Measurements from ENCODE around the gene DMD.

Gene DMD

GRCh38 chrX:31154946-31155345, 2056.4 kb downstream of the DMD start:
- no peak overlapping the region for H3K14ac ChIP-seq (ENCODE audit: low read length)
- no peak overlapping the region for H4K12ac ChIP-seq (ENCODE audit: low read depth, low read length)
- no CpG with 5 or more reads among the region's 2 CpGs for WGBS (ENCODE audit: extremely low coverage, insufficient coverage, insufficient read length)

GRCh38 chrX:31153475-31154047, 2057.8 kb downstream of the DMD start:
- Histone ChIP-seq H3K79me2 (ENCODE audit: control insufficient read depth, insufficient read depth, low read length, poor library complexity) (no peaks in the 10 kb centered on the region), H4K91ac (ENCODE audit: low read depth, low read length) (no peak overlapping the region), H3K14ac (ENCODE audit: low read length) (no peak overlapping the region), H2BK5ac (ENCODE audit: low read depth, low read length, poor library complexity) (no peak overlapping the region), H3K4me1 (ENCODE audit: control insufficient read depth in 1 of 2, insufficient read depth in 2 of 2, low read length in 2 of 2) (no peaks in the 10 kb centered on the region), H3K27ac (ENCODE audit: low read depth, low read length) (no peak overlapping the region), H3K9me3 (ENCODE audit: insufficient read depth, low read depth, low read length) (no peaks in the 10 kb centered on the region), H2AFZ (ENCODE audit: insufficient read depth, low read length, poor library complexity) (no peak overlapping the region), H3K27me3 (ENCODE audit: insufficient read depth, low read length) (no peaks in the 10 kb centered on the region), H3K4me2 (ENCODE audit: low read length) (no peak overlapping the region), H4K8ac (ENCODE audit: low read depth, low read length) (no peak overlapping the region), H2BK120ac (ENCODE audit: insufficient read depth, low read length, poor library complexity) (no peak overlapping the region), H2BK12ac (ENCODE audit: low read length) (no peak overlapping the region), H2AK5ac (ENCODE audit: low read length) (no peak overlapping the region), H3K9ac (ENCODE audit: low read length) (no peak overlapping the region), H3K4me3 (ENCODE audit: low read depth, low read length) (no peak overlapping the region), H3K18ac (ENCODE audit: low read length) (no peak overlapping the region), H3K23ac (ENCODE audit: low read length) (no peak overlapping the region), H3K4ac (ENCODE audit: low read depth, low read length) (no peak overlapping the region), H3K36me3 (ENCODE audit: control insufficient read depth in 1 of 2, insufficient read depth in 2 of 2, low read length in 2 of 2) (no peaks in the 10 kb centered on the region), H4K12ac (ENCODE audit: low read depth, low read length) (no peak overlapping the region), H3K79me1 (ENCODE audit: low read length) (no peaks in the 10 kb centered on the region)
- no CpG with 5 or more reads among the region's 1 CpG for WGBS (ENCODE audit: extremely low coverage, insufficient coverage, insufficient read length)
- no peak for DNase-seq

More at GRCh38 chrX:31154946-31155345, 2056.4 kb downstream of the DMD start:
- Histone ChIP-seq H2BK5ac (ENCODE audit: low read depth, low read length, poor library complexity) (no peak overlapping the region), H3K4me2 (ENCODE audit: low read length) (no peak overlapping the region), H2AFZ (ENCODE audit: insufficient read depth, low read length, poor library complexity) (no peak overlapping the region), H2BK12ac (ENCODE audit: low read length) (no peak overlapping the region), H2BK120ac (ENCODE audit: insufficient read depth, low read length, poor library complexity) (no peak overlapping the region), H3K18ac (ENCODE audit: low read length) (no peak overlapping the region), H3K79me2 (ENCODE audit: control insufficient read depth, insufficient read depth, low read length, poor library complexity) (no peaks in the 10 kb centered on the region), H3K9me3 (ENCODE audit: insufficient read depth, low read depth, low read length) (no peaks in the 10 kb centered on the region), H3K27ac (ENCODE audit: low read depth, low read length) (no peak overlapping the region), H3K4ac (ENCODE audit: low read depth, low read length) (no peak overlapping the region), H3K36me3 (ENCODE audit: control insufficient read depth in 1 of 2, insufficient read depth in 2 of 2, low read length in 2 of 2) (no peaks in the 10 kb centered on the region), H4K91ac (ENCODE audit: low read depth, low read length) (no peak overlapping the region), H3K79me1 (ENCODE audit: low read length) (no peaks in the 10 kb centered on the region), H3K4me3 (ENCODE audit: low read depth, low read length) (no peak overlapping the region), H3K9ac (ENCODE audit: low read length) (no peak overlapping the region), H3K23ac (ENCODE audit: low read length) (no peak overlapping the region), H4K8ac (ENCODE audit: low read depth, low read length) (no peak overlapping the region), H3K27me3 (ENCODE audit: insufficient read depth, low read length) (no peaks in the 10 kb centered on the region), H3K4me1 (ENCODE audit: control insufficient read depth in 1 of 2, insufficient read depth in 2 of 2, low read length in 2 of 2) (no peaks in the 10 kb centered on the region), H2AK5ac (ENCODE audit: low read length) (no peak overlapping the region)
- DNase-seq, result no peak

DNA sequence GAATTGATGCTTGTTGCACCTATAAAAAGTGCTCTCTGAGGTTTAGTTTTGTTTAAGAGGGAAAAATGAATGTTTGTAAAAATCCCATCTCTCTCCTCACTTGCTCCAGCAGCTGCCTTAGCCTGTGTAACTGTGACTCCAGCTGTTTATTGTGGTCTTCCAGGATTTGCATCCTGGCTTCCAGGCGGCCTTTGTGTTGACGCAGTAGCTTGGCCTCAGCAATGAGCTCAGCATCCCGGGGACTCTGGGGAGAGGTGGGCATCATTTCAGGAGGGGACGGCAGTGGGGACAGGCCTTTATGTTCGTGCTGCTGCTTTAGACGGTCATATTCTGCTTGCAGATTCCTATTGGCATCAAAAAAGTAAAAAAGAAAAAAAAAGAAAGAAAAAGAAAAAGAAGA, 2064.2 kb downstream of the DMD start:
- no peak overlapping the region for H3K9ac ChIP-seq (ENCODE audit: low read length)

DNA sequence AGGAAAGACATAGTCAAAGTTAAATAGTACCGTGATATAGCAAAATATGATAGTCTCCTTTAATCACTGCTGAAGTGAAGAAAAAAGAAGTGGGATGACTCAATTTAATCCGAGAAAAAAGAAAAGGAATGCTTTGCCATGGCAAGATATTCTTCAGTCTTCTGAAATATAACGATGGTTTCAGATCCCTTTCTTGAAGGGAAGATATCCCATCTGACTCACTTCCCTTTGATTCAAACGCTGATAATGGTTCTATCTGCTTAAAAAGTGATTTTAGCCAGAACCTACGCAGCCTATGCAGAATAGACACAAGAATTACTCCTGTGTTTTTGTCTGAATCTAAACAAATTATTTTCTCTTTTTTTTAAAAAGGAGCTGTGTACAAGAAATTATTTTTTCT, 2071.4 kb downstream of the DMD start:
- Histone ChIP-seq H3K23ac (ENCODE audit: low read length) (no peak overlapping the region), H4K8ac (ENCODE audit: low read depth, low read length) (no peak overlapping the region), H2AFZ (ENCODE audit: insufficient read depth, low read length, poor library complexity) (no peak overlapping the region), H3K4me3 (ENCODE audit: low read depth, low read length) (no peak overlapping the region), H3K79me2 (ENCODE audit: control insufficient read depth, insufficient read depth, low read length, poor library complexity) (no peaks in the 10 kb centered on the region), H3K27me3 (ENCODE audit: insufficient read depth, low read length) (no peaks in the 10 kb centered on the region), H3K79me1 (ENCODE audit: low read length) (no peaks in the 10 kb centered on the region), H3K9ac (ENCODE audit: low read length) (no peak overlapping the region), H3K4me2 (ENCODE audit: low read length) (no peak overlapping the region), H3K18ac (ENCODE audit: low read length) (no peak overlapping the region), H3K4me1 (ENCODE audit: control insufficient read depth in 1 of 2, insufficient read depth in 2 of 2, low read length in 2 of 2) (no peaks in the 10 kb centered on the region), H3K14ac (ENCODE audit: low read length) (no peak overlapping the region), H2BK12ac (ENCODE audit: low read length) (no peak overlapping the region), H3K27ac (ENCODE audit: low read depth, low read length) (no peak overlapping the region), H4K12ac (ENCODE audit: low read depth, low read length) (no peak overlapping the region), H3K36me3 (ENCODE audit: control insufficient read depth in 1 of 2, insufficient read depth in 2 of 2, low read length in 2 of 2) (no peaks in the 10 kb centered on the region), H2BK5ac (ENCODE audit: low read depth, low read length, poor library complexity) (no peak overlapping the region), H3K9me3 (ENCODE audit: insufficient read depth, low read depth, low read length) (no peaks in the 10 kb centered on the region), H2BK120ac (ENCODE audit: insufficient read depth, low read length, poor library complexity) (no peak overlapping the region), H2AK5ac (ENCODE audit: low read length) (no peak overlapping the region), H3K4ac (ENCODE audit: low read depth, low read length) (no peak overlapping the region), H4K91ac (ENCODE audit: low read depth, low read length) (no peak overlapping the region)
- no CpG with 5 or more reads among the region's 5 CpGs for WGBS (ENCODE audit: extremely low coverage, insufficient coverage, insufficient read length)
- no peak for DNase-seq

More for the DNA sequence above, 2064.2 kb downstream of the DMD start:
- no CpG with 5 or more reads among the region's 6 CpGs for WGBS (ENCODE audit: extremely low coverage, insufficient coverage, insufficient read length)
- Histone ChIP-seq H3K79me2 (ENCODE audit: control insufficient read depth, insufficient read depth, low read length, poor library complexity) (no peaks in the 10 kb centered on the region), H4K8ac (ENCODE audit: low read depth, low read length) (no peak overlapping the region), H3K4me1 (ENCODE audit: control insufficient read depth in 1 of 2, insufficient read depth in 2 of 2, low read length in 2 of 2) (no peaks in the 10 kb centered on the region), H3K9me3 (ENCODE audit: insufficient read depth, low read depth, low read length) (no peaks in the 10 kb centered on the region), H2BK12ac (ENCODE audit: low read length) (no peak overlapping the region), H2BK5ac (ENCODE audit: low read depth, low read length, poor library complexity) (no peak overlapping the region), H2AFZ (ENCODE audit: insufficient read depth, low read length, poor library complexity) (no peak overlapping the region), H3K4me3 (ENCODE audit: low read depth, low read length) (no peak overlapping the region), H4K91ac (ENCODE audit: low read depth, low read length) (no peak overlapping the region), H3K18ac (ENCODE audit: low read length) (no peak overlapping the region), H3K79me1 (ENCODE audit: low read length) (no peaks in the 10 kb centered on the region), H3K14ac (ENCODE audit: low read length) (no peak overlapping the region), H3K27ac (ENCODE audit: low read depth, low read length) (no peak overlapping the region), H2AK5ac (ENCODE audit: low read length) (no peak overlapping the region), H3K36me3 (ENCODE audit: control insufficient read depth in 1 of 2, insufficient read depth in 2 of 2, low read length in 2 of 2) (no peaks in the 10 kb centered on the region), H3K4ac (ENCODE audit: low read depth, low read length) (no peak overlapping the region), H4K12ac (ENCODE audit: low read depth, low read length) (no peak overlapping the region), H3K27me3 (ENCODE audit: insufficient read depth, low read length) (no peaks in the 10 kb centered on the region), H3K4me2 (ENCODE audit: low read length) (no peak overlapping the region), H2BK120ac (ENCODE audit: insufficient read depth, low read length, poor library complexity) (no peak overlapping the region), H3K23ac (ENCODE audit: low read length) (no peak overlapping the region)
- DNase-seq, result no peak

All from trophoblast cell (in vitro differentiated cells and primary cell).